Medulla oblongata (tissue), 1 donor: ENCODE results near the gene PAF1.
"Not testable (repeated sequence)": the region's sequence is repeated elsewhere in the genome, so short reads cannot be mapped to it uniquely, and the experiment has no call there.

ENCODE experiments used
- DNase-seq: peaks from one replicate; pipeline ENCODE4 v3.0.0-alpha.2; 2015; ENCODE audit errors: extremely low spot score

PAF1 gene

DNA sequence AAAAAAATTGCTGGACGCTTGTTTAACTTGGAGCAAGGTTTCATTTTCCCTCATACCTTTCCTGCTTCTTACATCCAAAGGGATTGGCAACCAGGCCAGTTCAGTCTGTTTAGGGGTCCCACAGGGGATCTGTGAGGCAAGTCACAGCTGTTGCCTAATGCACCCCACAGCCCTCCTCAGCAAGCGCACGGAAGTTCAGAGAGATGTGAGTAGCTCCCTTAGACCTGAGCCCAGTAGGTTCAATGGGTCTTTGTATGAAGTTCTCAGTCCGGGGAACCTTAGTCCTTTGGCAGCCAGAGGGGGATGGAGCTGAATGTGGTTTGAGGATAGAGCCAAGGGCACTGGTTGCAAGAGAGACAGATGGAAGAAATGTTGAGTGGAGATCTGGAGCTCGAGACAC is 35.7 kb downstream of the PAF1 start:
- peak; percentile 75 for DNase-seq

DNA sequence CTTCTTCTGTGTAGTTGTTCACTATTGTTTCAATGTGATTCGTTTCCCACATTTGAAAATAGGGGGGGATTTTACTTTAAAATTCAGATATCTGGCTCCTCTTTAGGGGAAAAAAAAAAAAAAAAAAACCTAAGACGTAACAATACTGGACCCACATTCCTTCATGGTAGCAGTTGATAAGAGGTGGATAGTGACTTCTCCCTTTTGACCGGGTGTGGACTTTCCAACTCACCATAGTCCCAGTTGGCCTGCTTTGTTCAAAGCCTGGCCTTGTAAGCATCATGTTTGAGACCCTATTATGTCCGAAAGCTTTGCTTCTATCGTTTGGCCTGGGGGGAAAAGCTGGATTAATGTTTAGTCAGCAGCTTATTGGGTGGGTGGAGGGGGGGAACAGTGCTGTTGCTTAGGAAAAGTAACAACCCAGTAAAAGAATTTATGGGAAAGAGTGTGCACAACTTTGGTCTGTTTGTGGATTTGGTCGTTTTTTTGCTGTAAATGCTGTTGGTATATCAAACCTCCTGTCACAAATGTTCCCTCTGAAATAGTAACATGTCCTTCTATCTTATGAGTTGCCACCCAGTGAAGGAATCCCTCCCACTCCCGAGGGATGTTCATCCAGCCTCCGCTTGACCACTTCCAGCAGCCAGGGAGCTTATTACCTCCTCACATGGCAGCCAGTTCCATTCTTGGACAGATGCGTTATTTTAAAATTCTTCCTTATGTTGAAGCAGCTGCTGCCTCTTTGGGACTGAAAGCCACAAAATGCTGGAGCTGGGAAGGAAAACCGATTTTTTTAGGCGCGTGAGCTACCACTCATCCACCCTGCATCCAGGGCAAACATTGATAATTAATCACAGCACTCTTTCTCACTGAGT is 38.3 kb downstream of the PAF1 start:
- no peak for DNase-seq

DNA sequence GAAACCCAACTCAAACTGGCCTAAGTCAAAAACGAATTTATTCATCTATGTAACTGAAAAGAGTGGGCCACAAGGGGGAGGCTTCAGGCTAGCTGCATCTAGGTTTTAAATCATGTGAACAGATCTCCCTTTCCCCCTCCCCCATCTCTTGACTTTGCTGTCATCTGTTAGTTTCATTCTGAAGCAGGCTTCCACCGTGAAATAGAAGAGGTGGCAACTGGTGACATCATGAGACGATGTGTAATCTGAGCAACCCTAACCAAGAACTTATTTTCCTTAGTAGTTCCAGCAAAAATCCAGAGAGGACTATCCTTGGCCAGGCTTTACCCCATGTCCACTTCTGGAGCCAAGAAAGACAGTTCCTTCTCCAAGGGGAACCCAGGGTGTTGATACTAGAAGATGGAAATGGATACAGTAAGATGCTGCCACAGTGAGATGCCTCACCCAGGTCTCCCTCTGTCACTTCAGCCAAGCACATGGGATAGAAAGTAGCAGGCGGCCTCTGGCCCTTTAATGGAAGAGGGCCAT is 39.3 kb downstream of the PAF1 start:
- DNase-seq = peak; percentile 57

DNA sequence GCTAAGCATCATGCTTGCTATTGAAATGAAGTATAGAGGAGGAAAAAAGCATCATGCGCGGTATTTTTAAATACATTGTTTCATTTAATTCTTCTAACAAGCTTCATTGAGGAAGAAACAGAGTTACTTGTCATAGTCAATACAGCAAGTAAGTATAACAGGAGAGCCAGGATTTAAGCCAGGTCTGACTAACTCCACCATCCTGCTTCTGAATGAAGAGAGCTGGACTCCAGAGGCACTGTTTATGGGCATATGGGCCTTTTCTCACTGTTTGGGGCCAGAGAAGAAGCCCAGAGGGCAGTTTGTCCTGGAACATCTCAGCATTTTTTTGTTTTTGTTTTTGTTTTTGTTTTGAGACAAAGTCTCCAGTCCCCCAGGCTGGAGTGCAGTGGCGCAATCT is 40.8 kb downstream of the PAF1 start:
- no peak for DNase-seq

DNA sequence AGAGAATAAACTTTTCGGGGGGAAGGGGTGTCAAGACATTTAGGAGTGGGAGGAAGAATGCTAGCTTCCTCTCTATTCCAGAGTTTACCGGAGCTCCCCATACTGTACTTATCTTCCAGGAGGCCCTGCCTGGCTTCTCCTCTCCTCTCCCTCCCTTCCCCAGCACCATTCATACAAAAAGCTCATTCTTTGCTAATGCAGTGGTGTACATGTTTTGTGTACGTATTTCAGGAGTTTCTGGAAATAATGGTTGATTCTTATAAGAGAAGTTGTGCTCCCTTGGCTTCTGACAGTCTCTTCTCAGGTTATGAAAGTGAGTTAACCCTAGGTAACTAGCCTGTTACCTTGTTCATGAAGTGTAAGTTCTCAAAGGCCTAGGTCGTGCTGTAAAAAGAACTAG is 41.6 kb downstream of the PAF1 start:
- DNase-seq = peak; percentile 68

DNA sequence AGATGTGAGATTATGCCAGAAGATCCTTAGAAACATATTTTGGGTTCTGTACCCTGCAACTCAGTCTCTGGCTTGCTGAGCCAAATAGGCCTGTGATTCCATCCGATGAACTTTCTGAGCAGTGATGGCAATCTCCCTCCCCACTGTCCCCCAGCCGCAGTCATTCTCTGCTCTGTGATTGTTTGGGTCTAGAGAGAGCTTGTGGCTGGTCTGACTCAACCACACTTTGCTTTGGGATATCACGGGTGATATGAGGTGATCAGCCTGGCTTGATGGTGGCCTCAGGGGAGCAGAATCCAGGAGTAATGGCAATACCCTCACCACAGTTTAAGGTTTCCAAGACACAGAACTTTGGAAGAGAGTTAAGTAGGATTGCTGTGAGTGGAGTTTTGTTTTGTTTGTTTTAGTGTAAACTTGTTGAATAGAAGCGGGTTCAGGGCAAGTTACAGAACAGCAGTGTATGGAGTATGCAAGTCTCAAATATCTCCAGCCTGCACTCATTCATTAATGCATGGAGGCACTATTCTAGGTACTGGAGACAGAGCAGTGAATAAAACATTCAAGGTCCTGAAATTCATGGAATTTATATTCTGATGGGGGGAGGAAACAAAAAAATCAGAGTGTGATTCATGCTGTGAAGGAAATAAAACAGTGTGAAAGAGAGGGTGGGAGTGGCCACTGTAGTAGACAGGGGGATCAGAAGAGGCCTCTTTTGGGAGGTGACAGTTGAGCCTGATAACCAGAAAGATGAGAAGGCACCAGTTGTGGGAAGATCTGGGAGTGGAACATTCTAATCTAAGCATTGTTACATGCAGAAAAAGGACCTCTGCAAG is 43.4 kb downstream of the PAF1 start:
- peak; percentile 2 for DNase-seq

DNA sequence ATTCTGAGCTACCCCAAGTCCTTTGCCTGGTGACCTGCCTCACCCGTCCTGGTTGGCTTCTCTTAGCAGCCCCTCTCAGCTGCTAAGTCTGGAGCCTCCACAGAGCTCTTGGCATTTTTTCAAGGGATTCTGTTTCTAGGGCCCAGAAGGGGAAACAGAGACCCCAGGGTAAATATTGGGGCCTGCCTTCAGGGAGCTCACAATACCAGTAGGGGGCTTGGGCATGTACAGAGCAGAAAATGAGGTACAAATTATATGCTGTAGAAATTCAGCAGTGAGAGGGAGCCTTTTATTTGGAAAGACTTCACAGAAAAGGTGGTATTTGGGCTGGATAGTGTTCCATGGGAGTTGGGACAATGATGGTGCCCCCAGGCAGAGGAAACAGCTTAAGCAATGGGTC is 45.0 kb downstream of the PAF1 start:
- DNase-seq = no peak

DNA sequence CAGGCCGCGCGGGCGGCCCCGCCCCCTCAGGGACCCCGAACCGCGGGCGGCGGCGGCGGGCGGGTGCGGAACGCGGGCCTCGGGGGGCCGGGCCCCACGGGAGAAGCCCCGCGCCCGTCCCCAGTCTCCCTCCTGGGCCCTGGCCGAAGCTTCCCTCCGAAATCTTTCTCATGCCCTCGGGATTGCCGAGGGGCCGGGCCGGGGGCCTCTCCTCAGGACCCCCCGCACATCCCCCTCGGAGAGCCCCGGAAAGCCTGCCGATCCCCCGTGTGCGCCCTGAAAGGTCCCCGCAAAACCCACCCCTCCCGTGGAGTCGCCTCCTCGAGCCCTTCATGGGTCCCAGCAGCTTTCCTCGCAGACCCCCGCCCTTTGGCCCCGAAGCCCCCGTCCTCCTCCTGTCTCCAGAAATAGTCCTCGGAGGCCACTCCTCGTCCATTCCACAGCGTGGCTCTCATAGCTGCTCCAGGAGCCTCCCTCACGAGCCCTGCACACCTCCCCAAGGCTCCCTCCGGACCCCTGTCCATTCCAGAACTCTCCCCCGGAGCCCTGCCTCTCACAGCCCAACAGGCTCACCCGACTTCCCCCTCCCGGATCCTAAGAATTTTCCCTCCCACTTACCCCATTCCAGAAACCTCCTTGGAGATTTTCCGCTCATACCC is 48.1 kb downstream of the PAF1 start:
- no peak for DNase-seq

DNA sequence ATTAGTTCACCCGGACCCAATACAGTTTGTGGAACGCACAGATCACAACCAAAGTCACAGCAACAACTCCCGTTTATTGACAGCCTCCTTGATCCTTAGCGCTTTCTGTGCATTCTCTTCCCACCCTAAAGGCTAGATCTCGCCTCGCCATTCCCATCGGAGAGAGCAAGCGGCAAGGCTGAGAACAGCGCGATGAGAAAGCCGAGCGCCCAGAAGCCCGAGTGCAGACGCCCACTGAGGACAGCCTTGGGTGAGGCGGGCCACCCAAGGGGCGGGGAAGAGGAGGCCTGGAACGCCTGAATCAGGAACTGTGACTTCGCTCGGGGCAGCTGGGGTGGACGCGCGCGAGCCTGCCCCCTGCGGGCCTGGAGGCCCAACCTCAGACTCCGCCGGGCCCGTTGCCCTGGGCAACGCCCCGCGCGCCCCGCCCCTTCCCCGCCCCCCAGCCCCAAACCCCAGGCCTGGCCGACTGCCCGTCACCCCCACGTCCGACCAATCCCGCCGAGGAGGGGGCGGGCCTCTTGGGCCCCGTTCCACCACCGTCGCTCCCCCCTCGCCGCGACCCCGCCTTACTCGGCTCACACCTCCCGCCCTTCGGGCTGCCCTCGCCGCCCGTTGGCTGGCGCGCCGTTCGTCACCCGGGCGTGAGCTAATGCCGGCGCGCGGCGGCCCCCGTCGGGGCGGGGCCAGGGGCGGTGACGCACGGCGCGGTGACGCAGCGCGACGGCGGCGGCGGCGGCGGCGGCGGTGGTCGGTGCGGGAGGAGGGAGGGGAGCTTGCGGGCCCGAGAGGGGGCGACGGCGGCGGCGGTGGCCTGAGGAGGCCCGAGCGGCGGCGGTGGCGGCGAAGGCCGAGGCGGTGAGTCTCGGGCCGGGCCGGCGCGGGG is 48.9 kb downstream of the PAF1 start, which contains the start of gene SAMD4B:
Gene SAMD4B (plus strand): TSS at position 703 of the 886 bp plus-strand sequence. CDS start 14,473 bp downstream, outside the sequence.
- peak; percentile 99 for DNase-seq

DNA sequence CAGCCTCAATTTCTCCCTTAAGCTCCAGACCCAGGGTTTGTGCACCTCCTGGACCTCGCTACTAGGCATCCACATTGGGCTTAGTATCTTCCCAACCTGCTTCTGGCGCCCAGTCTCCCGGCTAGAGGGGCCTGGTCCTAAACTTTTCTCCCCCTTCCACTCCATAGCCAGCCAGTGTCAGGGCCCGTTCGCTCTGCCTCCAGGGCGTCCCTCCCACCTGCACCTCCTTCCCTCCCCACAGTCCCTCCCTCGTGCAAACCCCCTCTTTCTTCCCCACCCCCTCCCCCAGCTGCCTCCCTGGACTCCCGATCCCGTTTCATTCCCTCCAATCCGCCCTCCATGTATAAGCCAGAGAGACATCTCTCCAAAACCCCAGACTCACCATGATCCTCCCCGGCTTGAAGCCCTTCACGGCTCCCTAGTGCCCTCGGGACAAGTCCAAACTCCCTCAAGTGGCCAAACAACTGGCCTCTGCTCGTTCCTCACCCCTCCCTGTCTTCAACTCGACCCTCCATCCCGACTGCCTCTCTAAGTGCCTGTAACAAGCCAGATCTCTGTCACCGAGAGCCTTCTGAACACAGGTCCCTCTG is 49.7 kb downstream of the PAF1 start:
- DNase-seq = no peak

DNA sequence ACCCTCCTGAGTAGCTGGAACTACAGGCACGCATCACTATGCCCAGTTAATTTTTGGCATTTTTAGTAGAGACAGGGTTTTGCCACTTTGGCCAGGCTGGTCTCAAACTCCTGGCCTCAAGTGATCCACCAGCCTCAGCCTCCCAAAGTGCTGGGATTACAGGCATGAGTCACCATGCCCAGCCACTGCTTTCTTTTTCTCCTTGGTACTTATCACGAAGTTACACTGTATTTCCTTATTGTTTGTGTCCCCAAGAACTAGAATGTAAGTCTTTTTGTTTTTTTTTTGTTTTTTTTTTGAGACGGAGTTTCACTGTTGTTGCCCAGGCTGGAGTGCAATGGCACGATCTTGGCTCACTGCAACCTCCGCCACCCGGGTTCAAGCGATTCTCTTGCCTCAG is 50.8 kb downstream of the PAF1 start:
- DNase-seq = not testable (repeated sequence)

DNA sequence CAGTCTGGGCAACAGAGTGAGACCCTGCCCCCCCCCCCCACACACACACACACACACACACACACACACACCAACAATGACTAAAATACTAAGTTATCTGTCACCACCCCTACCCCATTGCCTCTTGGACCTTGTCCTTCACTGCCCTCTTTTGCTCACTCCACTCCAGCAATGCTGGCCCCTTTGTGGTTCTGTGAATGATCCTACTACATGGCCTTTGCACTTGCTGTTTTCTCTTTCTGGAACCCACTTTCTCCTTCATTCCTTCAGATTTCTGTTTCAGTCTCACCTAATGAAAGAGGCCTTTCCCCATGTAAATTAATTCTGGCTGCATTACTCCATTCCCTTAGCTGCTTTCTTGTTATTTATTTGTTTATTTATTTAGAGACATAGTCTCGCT is 51.2 kb downstream of the PAF1 start:
- no peak for DNase-seq

DNA sequence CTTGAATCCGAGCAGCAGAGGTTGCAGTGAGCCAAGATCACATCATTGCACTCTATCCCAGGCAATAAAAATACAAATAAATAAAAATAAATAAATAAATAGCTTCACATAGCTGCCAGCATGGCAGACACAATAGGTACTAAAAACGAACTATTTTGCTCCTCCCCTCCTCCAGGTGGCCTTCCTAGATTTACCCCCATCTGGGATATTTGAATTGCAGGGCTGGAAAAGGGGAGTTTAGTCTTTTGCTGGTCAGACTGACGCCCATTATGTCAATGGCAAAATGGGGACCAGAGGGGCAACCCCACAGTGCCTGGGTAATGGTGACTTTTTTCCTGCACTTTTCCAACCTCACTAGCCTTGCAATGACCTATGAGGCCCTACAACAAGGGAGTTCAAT is 54.4 kb downstream of the PAF1 start:
- no peak for DNase-seq
